Measurements from ENCODE around the gene SH3GLB1. TPM values are rescaled to one million over a fixed set of nuclear protein-coding genes. Genes with fewer than 3 reads are reported as not detected.

The SH3GLB1 gene
- total RNA-seq, 1 experiment from 2014 or later, result 82.8 TPM

DNA sequence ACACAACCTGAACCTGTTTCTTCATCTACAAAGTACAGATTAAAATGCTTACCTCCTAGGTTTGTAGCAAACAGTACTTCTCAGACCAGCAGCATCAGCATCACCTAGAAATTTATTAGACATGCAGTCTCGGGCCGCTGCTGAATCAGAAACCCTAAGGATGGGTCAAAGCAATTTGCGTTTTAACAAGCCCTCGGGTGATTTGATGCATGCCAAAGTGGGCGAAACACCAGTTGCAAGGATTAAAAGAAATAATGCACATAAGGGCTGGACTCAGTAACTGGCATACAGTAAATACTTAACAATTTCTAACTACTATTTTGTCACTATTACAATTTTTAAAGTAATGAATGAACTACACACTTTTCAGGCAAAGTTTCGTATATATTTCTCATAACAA, 47.5 kb downstream of the SH3GLB1 start:
- H3K9me3 ChIP-seq (replicated peaks), result no peaks in the 10 kb centered on the region
- no peak overlapping the region for H3K27ac ChIP-seq
- H3K4me3 ChIP-seq, result no peak overlapping the region
- H3K36me3 ChIP-seq, result no peaks in the 10 kb centered on the region
- H3K27me3 ChIP-seq, result no peaks in the 10 kb centered on the region
- peaks cover 3% of the 10 kb centered on the region; the same call in 1 of the 2 replicates for H3K4me1 ChIP-seq
- DNase-seq, result no peak

DNA sequence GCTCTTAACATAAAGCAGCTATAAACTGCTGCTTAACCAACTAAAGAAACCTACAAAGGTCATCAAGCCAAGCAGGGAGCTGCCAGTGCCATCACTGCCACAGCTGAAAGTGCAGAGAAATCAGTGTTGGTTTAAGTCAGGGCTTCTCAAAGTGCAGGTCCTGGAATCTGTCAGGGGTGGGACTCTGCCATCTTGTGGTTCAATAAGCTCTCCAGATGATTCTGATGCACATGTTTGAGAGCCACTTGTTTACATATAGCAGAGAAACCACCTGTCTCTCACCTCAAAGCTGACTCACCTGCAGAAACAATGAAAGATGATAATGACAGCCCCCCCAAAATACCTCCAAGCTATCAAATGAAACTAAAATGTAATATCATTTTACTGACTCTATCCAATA, 49.3 kb downstream of the SH3GLB1 start:
- Histone ChIP-seq H3K27ac (no peak overlapping the region), H3K4me3 (no peak overlapping the region), H3K9me3 (replicated peaks) (no peaks in the 10 kb centered on the region), H3K36me3 (no peaks in the 10 kb centered on the region), H3K27me3 (no peaks in the 10 kb centered on the region), H3K4me1 (peaks cover 3% of the 10 kb centered on the region; the same call in 1 of the 2 replicates)
- DNase-seq, result peak in 1 of 2 experiments; percentile 32

DNA sequence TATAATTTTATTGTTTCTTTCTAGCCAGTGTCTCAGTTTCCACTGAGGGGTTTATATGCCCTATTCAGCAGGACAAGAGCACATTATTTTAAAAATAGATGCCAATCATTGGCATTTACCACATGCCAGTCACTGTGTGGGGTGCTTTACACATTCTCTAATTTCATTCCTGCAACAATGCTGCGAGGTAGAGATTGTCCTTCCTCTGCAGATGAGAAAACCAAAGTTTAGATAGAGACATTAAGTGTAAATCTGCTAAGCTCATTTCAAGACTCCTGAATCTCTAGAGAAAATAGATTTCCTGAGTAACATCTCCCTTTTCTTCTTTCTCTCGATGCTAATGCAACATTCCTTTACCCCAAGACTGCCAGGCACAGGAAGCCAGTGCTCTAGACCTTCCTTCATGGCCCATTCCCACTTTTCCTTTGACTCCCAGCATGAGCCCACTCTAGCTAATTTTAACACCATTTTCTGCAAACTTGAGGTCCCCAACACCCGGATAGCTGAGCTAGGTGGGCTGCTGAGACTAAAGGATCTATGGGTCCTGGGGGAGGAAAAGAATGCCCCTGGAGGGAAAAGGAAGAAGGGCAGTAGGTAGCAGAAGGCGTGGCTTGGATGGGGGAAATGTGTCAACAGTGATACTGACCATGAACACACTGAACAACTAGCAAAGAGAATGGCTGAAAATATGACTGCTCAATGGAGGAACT, 50.0 kb downstream of the SH3GLB1 start:
- Histone ChIP-seq H3K27ac (no peak overlapping the region), H3K4me3 (no peak overlapping the region), H3K9me3 (replicated peaks) (no peaks in the 10 kb centered on the region), H3K27me3 (no peaks in the 10 kb centered on the region), H3K36me3 (no peaks in the 10 kb centered on the region), H3K4me1 (peaks cover 3% of the 10 kb centered on the region; the same call in 1 of the 2 replicates)
- DNase-seq, result no peak

DNA sequence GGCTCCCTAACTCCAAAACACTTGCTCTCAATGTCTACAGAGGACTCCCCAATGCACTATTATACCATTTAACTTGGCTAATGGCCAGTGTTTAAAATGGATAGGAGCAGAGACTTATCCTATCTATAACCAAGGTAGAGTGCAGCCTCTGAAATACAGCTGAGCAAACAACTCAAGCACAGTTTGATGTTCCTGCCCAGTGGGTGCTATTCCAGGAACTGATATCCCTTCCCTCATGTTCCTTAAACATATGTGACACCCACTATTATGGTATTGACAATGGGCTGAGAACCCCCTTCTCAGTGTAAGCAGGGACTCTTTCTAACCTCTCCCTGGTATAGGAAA, 51.7 kb downstream of the SH3GLB1 start:
- no peaks in the 10 kb centered on the region for H3K4me1 ChIP-seq
- H3K27ac ChIP-seq, result no peak overlapping the region
- no peak for DNase-seq
- H3K27me3 ChIP-seq, result no peaks in the 10 kb centered on the region
- no peak overlapping the region for H3K4me3 ChIP-seq
- H3K36me3 ChIP-seq, result no peaks in the 10 kb centered on the region
- no peaks in the 10 kb centered on the region for H3K9me3 ChIP-seq (replicated peaks)

DNA sequence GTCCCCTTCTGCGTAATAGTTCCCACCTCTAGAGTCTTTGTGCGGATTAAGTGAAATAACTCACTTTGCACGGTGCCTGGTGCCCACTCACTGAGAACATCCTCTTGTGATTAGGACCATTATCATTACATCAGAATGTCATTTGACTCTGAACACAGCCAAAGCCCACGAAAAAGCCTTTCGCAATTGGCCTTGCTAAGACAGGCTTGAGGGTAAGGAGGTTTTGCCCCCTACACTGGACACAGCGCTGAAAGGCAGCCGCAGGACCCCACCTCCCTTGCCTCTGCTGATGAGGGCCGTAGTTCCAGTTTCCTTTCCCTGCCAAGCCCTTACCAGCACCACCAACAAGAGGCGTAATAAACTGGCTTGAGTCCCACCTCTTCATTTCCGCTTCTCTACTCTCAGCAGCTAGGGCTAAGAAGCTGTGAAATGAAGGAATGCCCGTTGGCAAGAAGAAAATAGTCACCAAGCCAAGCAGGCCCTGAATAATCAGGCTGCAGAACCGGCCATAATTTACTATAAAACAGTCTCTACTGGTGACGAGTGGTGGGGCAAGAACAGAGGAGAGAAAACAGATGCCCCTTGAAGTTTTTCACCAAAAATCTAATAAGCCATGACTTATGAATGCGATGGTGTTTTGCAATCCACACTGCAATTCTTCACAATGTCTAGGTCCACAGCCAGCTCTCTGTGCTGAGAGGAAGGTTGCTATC, 53.1 kb downstream of the SH3GLB1 start:
- Histone ChIP-seq H3K4me3 (no peak overlapping the region), H3K27ac (no peak overlapping the region), H3K9me3 (replicated peaks) (no peaks in the 10 kb centered on the region), H3K4me1 (no peaks in the 10 kb centered on the region), H3K27me3 (no peaks in the 10 kb centered on the region), H3K36me3 (no peaks in the 10 kb centered on the region)
- DNase-seq, result no peak

DNA sequence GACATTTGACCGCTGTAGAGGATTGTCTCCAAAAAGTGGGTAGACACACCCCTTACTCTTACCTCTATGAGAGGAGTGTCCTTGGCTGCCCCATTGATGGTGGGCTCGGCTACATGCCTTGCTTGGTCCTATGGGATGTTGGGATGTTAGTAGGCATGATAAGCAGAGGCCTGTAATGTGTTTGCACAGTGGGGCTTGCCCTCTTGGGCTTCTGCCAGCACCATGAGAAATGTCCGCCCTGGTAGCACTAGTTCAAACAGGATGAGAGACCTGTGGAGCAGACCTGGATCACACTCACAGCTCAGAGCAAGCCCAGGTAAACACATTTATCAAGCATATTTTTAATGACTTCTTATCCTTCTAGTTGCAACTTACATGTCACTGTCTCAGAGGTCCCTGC, 54.2 kb downstream of the SH3GLB1 start:
- Histone ChIP-seq H3K27ac (no peak overlapping the region), H3K4me1 (no peaks in the 10 kb centered on the region), H3K4me3 (no peak overlapping the region), H3K36me3 (no peaks in the 10 kb centered on the region), H3K9me3 (replicated peaks) (no peaks in the 10 kb centered on the region), H3K27me3 (no peaks in the 10 kb centered on the region)
- DNase-seq, result no peak

DNA sequence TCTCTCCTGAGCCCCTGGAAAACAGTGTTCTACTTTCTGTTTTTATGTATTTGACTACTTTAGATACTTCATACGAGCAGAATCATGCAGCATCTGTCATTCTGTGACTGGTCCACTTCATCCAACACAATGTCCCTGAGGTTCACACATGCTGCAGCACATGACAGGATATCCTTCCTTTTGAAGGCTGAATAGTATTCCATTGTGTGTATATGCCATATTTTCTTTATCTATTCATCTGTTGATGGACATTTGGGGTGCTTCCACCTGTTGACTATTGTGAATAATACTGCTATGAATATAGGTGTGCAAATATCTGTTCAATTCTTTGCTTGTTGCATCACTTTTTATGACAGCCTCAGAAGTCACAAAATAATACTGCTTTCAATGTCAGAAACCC, 55.8 kb downstream of the SH3GLB1 start:
- H3K4me1 ChIP-seq, result no peaks in the 10 kb centered on the region
- no peak overlapping the region for H3K4me3 ChIP-seq
- no peaks in the 10 kb centered on the region for H3K36me3 ChIP-seq
- H3K27ac ChIP-seq, result no peak overlapping the region
- DNase-seq, result no peak
- H3K9me3 ChIP-seq (replicated peaks), result no peaks in the 10 kb centered on the region
- no peaks in the 10 kb centered on the region for H3K27me3 ChIP-seq

DNA sequence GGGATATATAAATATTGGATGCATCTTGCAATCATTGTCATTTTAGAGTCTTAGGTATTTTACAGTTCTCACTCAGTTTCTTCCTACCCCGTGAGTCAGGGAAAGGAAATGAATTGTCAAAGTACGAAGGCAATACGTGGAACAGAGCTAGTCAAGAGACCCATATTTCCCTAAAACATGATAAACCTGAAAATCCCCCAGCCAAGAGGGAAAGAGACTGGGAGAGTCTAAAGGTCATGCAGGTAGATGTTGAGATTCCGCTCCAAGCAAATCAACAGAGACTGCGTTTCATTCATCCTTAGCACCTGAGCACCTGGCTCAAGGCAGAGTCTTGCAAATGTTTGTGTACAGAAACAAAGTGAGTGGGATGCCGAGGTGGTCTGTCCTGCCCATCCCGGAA, 58.0 kb downstream of the SH3GLB1 start:
- Histone ChIP-seq H3K9me3 (replicated peaks) (no peaks in the 10 kb centered on the region; the same call in 1 of the 2 replicates), H3K4me3 (no peak overlapping the region), H3K36me3 (no peaks in the 10 kb centered on the region), H3K27me3 (no peaks in the 10 kb centered on the region), H3K27ac (no peak overlapping the region), H3K4me1 (no peaks in the 10 kb centered on the region)
- DNase-seq, result no peak

DNA sequence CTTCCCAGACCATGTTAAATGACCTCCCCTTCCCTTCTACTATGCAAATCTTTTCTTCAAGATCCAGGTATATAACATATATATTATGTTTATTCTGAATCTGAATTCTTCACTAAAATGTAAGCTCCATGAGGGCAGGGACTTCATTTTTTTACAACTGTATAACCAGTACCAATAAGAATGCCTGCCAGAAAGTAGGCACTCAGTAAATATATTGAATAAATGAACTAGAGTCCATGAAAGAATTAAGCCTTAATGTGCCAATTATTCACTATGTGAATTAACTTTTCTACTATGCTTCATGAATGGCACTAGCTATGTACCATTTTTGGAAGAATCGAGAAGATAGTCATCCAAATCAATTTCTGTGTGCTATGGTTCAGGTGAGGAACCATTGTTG, 60.1 kb downstream of the SH3GLB1 start:
- peaks cover 7% of the 10 kb centered on the region for H3K9me3 ChIP-seq (replicated peaks)
- H3K4me3 ChIP-seq, result no peak overlapping the region
- DNase-seq, result no peak
- no peaks in the 10 kb centered on the region for H3K4me1 ChIP-seq
- H3K27me3 ChIP-seq, result no peaks in the 10 kb centered on the region
- no peak overlapping the region for H3K27ac ChIP-seq
- no peaks in the 10 kb centered on the region for H3K36me3 ChIP-seq

DNA sequence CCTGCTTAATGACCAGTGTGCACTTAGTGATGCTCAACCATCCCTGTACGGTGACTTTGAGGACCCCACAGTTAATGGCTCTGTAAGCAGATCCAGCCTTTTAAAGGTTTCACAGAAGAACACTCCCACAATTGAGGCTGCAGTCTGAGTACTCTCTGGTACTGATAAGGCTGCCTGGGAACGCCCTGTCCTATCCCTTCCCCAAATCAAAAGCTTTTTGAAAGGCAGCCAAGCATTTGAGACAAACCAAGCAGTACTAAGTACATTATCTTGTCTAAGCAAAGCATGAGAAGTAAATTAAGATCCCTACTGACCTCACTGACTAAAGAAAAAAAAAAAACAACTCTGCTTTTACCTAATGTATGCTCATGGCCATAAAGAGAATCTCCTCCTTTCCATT, 60.7 kb downstream of the SH3GLB1 start:
- DNase-seq, result no peak
- Histone ChIP-seq H3K27ac (no peak overlapping the region), H3K36me3 (no peaks in the 10 kb centered on the region), H3K9me3 (replicated peaks) (peaks cover 7% of the 10 kb centered on the region), H3K4me1 (no peaks in the 10 kb centered on the region), H3K4me3 (no peak overlapping the region), H3K27me3 (no peaks in the 10 kb centered on the region)

DNA sequence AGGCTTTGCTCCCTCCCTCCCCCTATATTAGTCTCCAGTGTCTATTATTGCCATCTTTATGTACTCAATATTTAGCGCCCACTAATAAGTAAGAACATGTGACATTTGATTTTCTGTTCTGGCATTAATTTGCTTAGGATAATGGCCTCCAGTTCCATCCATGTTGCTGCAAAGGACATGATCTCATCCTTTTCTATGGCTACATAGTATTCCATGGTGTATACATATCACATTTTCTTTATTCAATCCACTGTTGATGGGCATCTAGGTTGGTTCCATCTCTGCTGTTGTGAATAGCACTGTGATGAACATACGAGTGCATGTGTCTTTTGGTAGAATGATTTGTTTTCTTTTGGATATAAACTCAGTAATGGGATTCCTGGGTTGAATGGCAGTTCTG, 61.3 kb downstream of the SH3GLB1 start:
- H3K27me3 ChIP-seq, result no peaks in the 10 kb centered on the region
- H3K27ac ChIP-seq, result no peak overlapping the region

DNA sequence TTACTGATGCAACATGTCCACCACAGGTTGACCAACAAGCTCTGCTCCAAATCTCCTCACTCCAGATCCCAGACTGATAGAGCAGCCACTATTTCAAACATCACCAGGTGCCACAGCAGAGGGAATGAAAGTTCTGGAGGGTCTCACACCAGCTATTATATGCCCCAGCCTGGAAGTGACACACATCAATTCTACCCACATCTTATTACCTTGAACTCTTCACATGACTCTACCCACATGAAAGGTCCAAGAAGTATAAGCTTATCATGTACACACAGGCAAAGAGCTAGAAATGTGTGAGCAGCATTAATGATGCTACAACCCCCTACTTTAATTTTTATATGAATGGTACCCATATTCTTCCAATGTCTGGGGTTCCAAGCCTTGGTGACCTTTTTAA, 64.2 kb downstream of the SH3GLB1 start:
- H3K4me3 ChIP-seq, result no peak overlapping the region
- H3K4me1 ChIP-seq, result peaks cover 5% of the 10 kb centered on the region
- no peak for DNase-seq
- H3K9me3 ChIP-seq (replicated peaks), result peaks cover 7% of the 10 kb centered on the region
- H3K27ac ChIP-seq, result no peak overlapping the region
- no peaks in the 10 kb centered on the region for H3K36me3 ChIP-seq
- H3K27me3 ChIP-seq, result no peaks in the 10 kb centered on the region

More for the DNA sequence above, 61.3 kb downstream of the SH3GLB1 start:
- H3K4me3 ChIP-seq, result no peak overlapping the region
- no peaks in the 10 kb centered on the region for H3K36me3 ChIP-seq
- H3K4me1 ChIP-seq, result no peaks in the 10 kb centered on the region
- no peak for DNase-seq
- H3K9me3 ChIP-seq (replicated peaks), result peaks cover 7% of the 10 kb centered on the region

DNA sequence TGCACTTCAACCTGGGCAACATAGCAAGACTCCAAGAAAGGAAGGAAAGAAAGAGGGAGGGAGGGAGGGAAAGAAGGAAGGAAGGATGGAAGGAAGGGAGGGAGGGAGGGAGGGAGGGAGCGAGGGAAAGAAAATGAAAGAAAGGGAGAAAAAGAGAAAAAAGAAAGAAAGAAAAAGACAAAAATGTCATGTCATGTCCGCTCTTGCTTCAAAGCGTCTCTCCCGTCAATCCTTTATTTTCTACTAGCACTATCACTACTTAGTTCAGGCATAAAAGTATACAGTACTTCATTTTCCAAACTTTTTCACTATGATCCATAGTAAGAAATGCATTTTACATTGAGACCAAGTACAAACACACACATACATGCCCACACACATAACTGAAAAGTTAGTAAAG, 64.7 kb downstream of the SH3GLB1 start:
- Histone ChIP-seq H3K27ac (no peak overlapping the region), H3K36me3 (no peaks in the 10 kb centered on the region), H3K4me3 (no peak overlapping the region), H3K4me1 (peaks cover 10% of the 10 kb centered on the region), H3K27me3 (no peaks in the 10 kb centered on the region), H3K9me3 (replicated peaks) (peaks cover 7% of the 10 kb centered on the region)
- DNase-seq, result no peak

DNA sequence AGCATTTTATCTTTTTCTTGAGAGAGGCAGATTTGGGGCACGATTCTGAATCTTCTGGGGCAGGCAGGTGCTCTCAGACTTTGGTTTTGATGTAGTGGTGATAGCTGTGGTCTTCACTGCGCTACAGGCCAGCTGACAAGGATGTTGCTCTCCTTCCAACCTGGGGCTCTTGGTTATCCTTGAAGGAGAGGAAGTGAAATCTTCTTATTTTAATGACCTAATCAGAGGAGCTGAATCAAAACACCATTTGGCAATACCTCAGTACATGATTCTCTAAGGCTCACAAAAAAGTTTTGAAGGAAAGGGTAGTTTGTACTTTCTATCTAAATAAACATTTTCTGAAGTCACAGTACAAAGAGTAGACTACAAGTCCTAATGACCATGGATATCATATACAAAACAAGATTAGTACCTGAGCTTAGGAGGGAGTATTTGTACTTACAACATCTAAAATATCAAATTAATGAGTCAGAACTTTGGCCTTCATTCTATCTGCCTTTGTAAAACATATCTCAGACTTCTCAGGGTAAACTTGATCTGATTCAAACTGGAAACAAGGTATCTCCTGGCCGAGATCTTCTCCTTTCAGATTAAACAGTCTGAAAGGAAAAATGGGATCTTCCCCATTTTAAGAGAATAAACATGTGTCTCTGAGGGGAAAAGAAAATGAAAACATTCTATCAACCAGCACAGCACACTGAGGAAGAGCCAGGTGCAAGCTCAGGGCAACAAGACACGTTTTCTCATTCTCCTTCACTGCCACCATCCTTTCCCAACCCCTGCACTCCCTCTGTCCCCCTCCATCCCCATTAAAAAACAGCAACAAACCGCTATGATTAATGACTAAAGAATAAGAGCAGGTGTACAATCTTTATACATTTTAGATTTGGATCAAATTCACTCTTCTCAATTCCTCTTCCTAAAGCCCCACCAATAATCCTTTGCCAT, 69.2 kb downstream of the SH3GLB1 start:
- Histone ChIP-seq H3K27me3 (no peaks in the 10 kb centered on the region), H3K36me3 (no peaks in the 10 kb centered on the region), H3K27ac (peak overlapping the region; percentile 82), H3K9me3 (replicated peaks) (0 out of 2 replicates have a peak, but pooled peaks cover 3% of the 10 kb centered on the region), H3K4me3 (peak overlapping the region; percentile 29), H3K4me1 (peaks cover 23% of the 10 kb centered on the region)
- no peak for DNase-seq
